Lower lobe of right lung (tissue), 2 donors: Measurements from ENCODE around the gene CMIP. TPM values are rescaled to one million over a fixed set of nuclear protein-coding genes. Genes with fewer than 3 reads are reported as not detected.
"Not testable (repeated sequence)": the region's sequence is repeated elsewhere in the genome, so short reads cannot be mapped to it uniquely, and the experiment has no call there.

ENCODE experiments used
- ATAC-seq, 2 donors: fragments of 200-7000 bp; cut with Tn5 transposase; one replicate each; pipeline ENCODE4 v1.9.1; 2020 to 2022; ENCODE audit warnings: mild to moderate bottlenecking in 2 of 2, moderate library complexity in 2 of 2
- DNase-seq: peaks from one replicate; pipeline ENCODE4 v3.0.0-alpha.2; 2020
- H3K27ac ChIP-seq: fragments of 200-600 bp; one replicate; pipeline ENCODE4 v1.8.0; 2022
- H3K27me3 ChIP-seq: fragments of 200-600 bp; one replicate; pipeline ENCODE4 v1.8.0; 2022; ENCODE audit warnings: low read depth
- H3K36me3 ChIP-seq: fragments of 200-600 bp; one replicate; pipeline ENCODE4 v1.8.0; 2022; ENCODE audit warnings: mild to moderate bottlenecking
- H3K4me1 ChIP-seq: fragments of 200-600 bp; one replicate; pipeline ENCODE4 v1.8.0; 2022
- H3K4me3 ChIP-seq: fragments of 200-600 bp; one replicate; pipeline ENCODE4 v1.8.0; 2022; ENCODE audit warnings: mild to moderate bottlenecking
- H3K9me3 ChIP-seq: fragments of 200-600 bp; one replicate; pipeline ENCODE4 v1.8.0; 2022
- CTCF ChIP-seq: fragments of 200-600 bp; IDR thresholded peaks from one replicate; pipeline ENCODE4 v1.8.0; 2022; ENCODE audit warnings: antibody characterized with exemption, mild to moderate bottlenecking
- intact Hi-C: fragments of 100-400 bp; cut with DNase I; formaldehyde crosslinking; loops from one replicate; pipeline ENCODE4 v1.11.0; 2022
- total RNA-seq: library from RNA; stranded (reverse); fragmentation: NEBNext Ultra II Directional; extraction: Animal tissue kit (Norgen Biotek cat#: 25700); gene quantifications from one replicate; pipeline ENCODE4 v1.2.1, GENCODE V29; 2021
- donor health status: DM: no; HTN: yes; CAD: no; lungs with severe emphysema.

CMIP gene
- total RNA-seq, 1 donor from 2014 or later: 77.4 TPM

GRCh38 chr16:81520560-81521135 is 76.0 kb downstream of the CMIP start:
- Histone ChIP-seq H3K36me3 (no peaks in the 10 kb centered on the region), H3K27me3 (no peaks in the 10 kb centered on the region), H3K27ac (no peak overlapping the region), H3K4me1 (peaks cover 38% of the 10 kb centered on the region), H3K4me3 (no peak overlapping the region), H3K9me3 (no peaks in the 10 kb centered on the region)
- DNase-seq (peak; percentile 22), ATAC-seq (no peak)
- intact Hi-C loops: no loop called here
- no peak for TF ChIP-seq CTCF

- Histone ChIP-seq H3K9me3 (no peaks in the 10 kb centered on the region), H3K4me3 (no peak overlapping the region), H3K36me3 (no peaks in the 10 kb centered on the region), H3K27ac (no peak overlapping the region), H3K4me1 (peaks cover 40% of the 10 kb centered on the region), H3K27me3 (no peaks in the 10 kb centered on the region)
- TF ChIP-seq CTCF: no peak
- peak; percentile 38 to 40 for ATAC-seq
- peak; percentile 50 for DNase-seq
- intact Hi-C loops: no loop called here
These were observed 76.6 kb downstream of the CMIP start for GRCh38 chr16:81521141-81521626.

- H3K27ac ChIP-seq: no peak overlapping the region
- H3K4me3 ChIP-seq: no peak overlapping the region
- intact Hi-C loops: no loop called here
- no peaks in the 10 kb centered on the region for H3K9me3 ChIP-seq
- no peak for TF ChIP-seq CTCF
- H3K27me3 ChIP-seq: no peaks in the 10 kb centered on the region
- peaks cover 51% of the 10 kb centered on the region for H3K4me1 ChIP-seq
- DNase-seq (peak; percentile 28), ATAC-seq (peak; percentile 3 to 20)
- H3K36me3 ChIP-seq: no peaks in the 10 kb centered on the region
These were observed 77.6 kb downstream of the CMIP start for GRCh38 chr16:81522108-81522701.

GRCh38 chr16:81522851-81523250 is 78.2 kb downstream of the CMIP start:
- H3K9me3 ChIP-seq, H3K27me3 ChIP-seq, ATAC-seq, H3K27ac ChIP-seq, intact Hi-C loops, H3K36me3 ChIP-seq, H3K4me3 ChIP-seq: not testable (repeated sequence)
- peak; percentile 7 for DNase-seq
- H3K4me1 ChIP-seq: peaks cover 57% of the 10 kb centered on the region

- intact Hi-C loops: no loop called here
- no peak for TF ChIP-seq CTCF
- no peaks in the 10 kb centered on the region for H3K27me3 ChIP-seq
- H3K27ac ChIP-seq: no peak overlapping the region
- no peaks in the 10 kb centered on the region for H3K9me3 ChIP-seq
- DNase-seq (peak; percentile 36), ATAC-seq (no peak)
- H3K4me1 ChIP-seq: peaks cover 58% of the 10 kb centered on the region
- no peak overlapping the region for H3K4me3 ChIP-seq
- H3K36me3 ChIP-seq: no peaks in the 10 kb centered on the region
These were observed 78.9 kb downstream of the CMIP start for GRCh38 chr16:81523387-81524115.

GRCh38 chr16:81524382-81524781 is 79.8 kb downstream of the CMIP start:
- H3K36me3 ChIP-seq: no peaks in the 10 kb centered on the region
- H3K4me3 ChIP-seq: no peak overlapping the region
- DNase-seq: peak; percentile 34
- H3K27me3 ChIP-seq: no peaks in the 10 kb centered on the region
- no peaks in the 10 kb centered on the region for H3K9me3 ChIP-seq
- H3K4me1 ChIP-seq: peaks cover 51% of the 10 kb centered on the region
- intact Hi-C loops: no loop called here
- H3K27ac ChIP-seq: peak overlapping the region; percentile 7
- ATAC-seq: peak; percentile 32 to 44
- no peak for TF ChIP-seq CTCF

GRCh38 chr16:81524885-81525284 is 80.3 kb downstream of the CMIP start:
- ATAC-seq, H3K27me3 ChIP-seq, H3K27ac ChIP-seq, H3K36me3 ChIP-seq, H3K4me3 ChIP-seq, H3K9me3 ChIP-seq, intact Hi-C loops: not testable (repeated sequence)
- peak; percentile 6 for DNase-seq
- H3K4me1 ChIP-seq: peaks cover 46% of the 10 kb centered on the region
